Central memory CD4-positive, alpha-beta T cell (primary cell): Measurements from ENCODE around the gene HDAC7.
"Not testable (repeated sequence)": the region's sequence is repeated elsewhere in the genome, so short reads cannot be mapped to it uniquely, and the experiment has no call there.

ENCODE experiments used
- DNase-seq: peaks from one replicate; pipeline ENCODE4 v3.0.0; 2022

Gene HDAC7

GRCh38 chr12:47828008-47828975 is 8.6 kb upstream of the HDAC7 start:
- DNase-seq, result no peak

GRCh38 chr12:47825173-47825639 is 5.5 kb upstream of the HDAC7 start:
- DNase-seq, result no peak

GRCh38 chr12:47824635-47825034 is 4.9 kb upstream of the HDAC7 start:
- no peak for DNase-seq

- DNase-seq, result peak; percentile 71
These were observed 4.5 kb upstream of the HDAC7 start for GRCh38 chr12:47824198-47824597.

GRCh38 chr12:47823422-47824086 is 3.9 kb upstream of the HDAC7 start:
- DNase-seq, result no peak

GRCh38 chr12:47822863-47823262 is 3.2 kb upstream of the HDAC7 start:
- DNase-seq, result no peak

- no peak for DNase-seq
These were observed 2.7 kb upstream of the HDAC7 start for GRCh38 chr12:47822401-47822800.

GRCh38 chr12:47821346-47821706 is 1.6 kb upstream of the HDAC7 start:
- no peak for DNase-seq

GRCh38 chr12:47820631-47821345 is 1.1 kb upstream of the HDAC7 start:
- no peak for DNase-seq

- DNase-seq, result peak; percentile 30
These were observed 386 bp downstream of the HDAC7 start for GRCh38 chr12:47819138-47819895.

- peak; percentile 34 for DNase-seq
These were observed 1.1 kb downstream of the HDAC7 start for GRCh38 chr12:47818467-47819137.

GRCh38 chr12:47818007-47818376 is 1.7 kb downstream of the HDAC7 start:
- DNase-seq, result no peak

- no peak for DNase-seq
These were observed 2.3 kb downstream of the HDAC7 start for GRCh38 chr12:47817272-47818006.

- no peak for DNase-seq
These were observed 3.1 kb downstream of the HDAC7 start for GRCh38 chr12:47816403-47817271.

- DNase-seq, result not testable (repeated sequence)
These were observed 4.3 kb downstream of the HDAC7 start for GRCh38 chr12:47815447-47815846.

GRCh38 chr12:47814539-47815170 is 5.0 kb downstream of the HDAC7 start:
- no peak for DNase-seq

- no peak for DNase-seq
These were observed 6.0 kb downstream of the HDAC7 start for GRCh38 chr12:47813511-47814196.

- peak; percentile 84 for DNase-seq
These were observed 6.7 kb downstream of the HDAC7 start for GRCh38 chr12:47812797-47813510.
